ENCODE measurements around the gene NEGR1. TPM values are rescaled to one million over a fixed set of nuclear protein-coding genes. Genes with fewer than 3 reads are reported as not detected.

NEGR1 gene
- total and polyA plus RNA-seq, 4 donors: 0.86 to 7.3 (median 2.5) TPM

DNA sequence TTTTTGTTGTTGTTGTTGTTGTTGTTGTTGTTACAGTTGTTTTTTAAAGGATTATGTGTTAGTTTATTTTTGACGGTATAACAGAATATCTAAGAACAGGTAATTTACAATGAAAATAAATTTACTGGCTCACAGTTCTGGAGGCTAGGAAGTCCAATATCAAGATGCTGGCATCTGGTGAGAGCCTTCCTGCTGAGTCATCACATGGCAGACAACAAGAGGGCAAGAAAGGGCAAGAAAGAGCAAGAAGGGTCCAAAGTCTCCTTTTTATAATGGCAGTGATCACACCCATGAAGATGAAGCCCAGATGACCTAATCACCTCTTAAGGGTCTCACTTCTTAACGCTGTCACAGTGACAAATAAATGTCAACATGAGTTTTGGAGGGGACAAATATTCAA is 142.1 kb downstream of the NEGR1 start:
- DNase-seq: no peak
- no peak overlapping the region for H3K27ac ChIP-seq (ENCODE audit: low read depth in 1 of 2, low read length in 1 of 2)
- no peak for ATAC-seq (ENCODE audit: insufficient read depth, low FRiP score)
- no peaks in the 10 kb centered on the region for H3K4me1 ChIP-seq (ENCODE audit: control insufficient read depth in 5 of 5, insufficient read depth in 5 of 5, low read length in 5 of 5)
- H3K27me3 ChIP-seq (ENCODE audit: control insufficient read depth in 3 of 3, insufficient read depth in 3 of 3, low read length in 2 of 3): no peaks in the 10 kb centered on the region
- H3K4me3 ChIP-seq: no peak overlapping the region
- no peaks in the 10 kb centered on the region for H3K36me3 ChIP-seq (ENCODE audit: control insufficient read depth in 4 of 4, insufficient read depth in 4 of 4, low read length in 4 of 4)
- 71 to 72% methylated on average over 2 of the region's 2 CpGs for WGBS, 2 donors
- H3K9me3 ChIP-seq (ENCODE audit: control insufficient read depth in 4 of 4, insufficient read depth in 3 of 4, low read length in 3 of 4): no peaks in the 10 kb centered on the region
- H3K9ac ChIP-seq (ENCODE audit: insufficient read depth in 1 of 2, low read length in 2 of 2): no peak overlapping the region
- TF ChIP-seq, protein P1, sequence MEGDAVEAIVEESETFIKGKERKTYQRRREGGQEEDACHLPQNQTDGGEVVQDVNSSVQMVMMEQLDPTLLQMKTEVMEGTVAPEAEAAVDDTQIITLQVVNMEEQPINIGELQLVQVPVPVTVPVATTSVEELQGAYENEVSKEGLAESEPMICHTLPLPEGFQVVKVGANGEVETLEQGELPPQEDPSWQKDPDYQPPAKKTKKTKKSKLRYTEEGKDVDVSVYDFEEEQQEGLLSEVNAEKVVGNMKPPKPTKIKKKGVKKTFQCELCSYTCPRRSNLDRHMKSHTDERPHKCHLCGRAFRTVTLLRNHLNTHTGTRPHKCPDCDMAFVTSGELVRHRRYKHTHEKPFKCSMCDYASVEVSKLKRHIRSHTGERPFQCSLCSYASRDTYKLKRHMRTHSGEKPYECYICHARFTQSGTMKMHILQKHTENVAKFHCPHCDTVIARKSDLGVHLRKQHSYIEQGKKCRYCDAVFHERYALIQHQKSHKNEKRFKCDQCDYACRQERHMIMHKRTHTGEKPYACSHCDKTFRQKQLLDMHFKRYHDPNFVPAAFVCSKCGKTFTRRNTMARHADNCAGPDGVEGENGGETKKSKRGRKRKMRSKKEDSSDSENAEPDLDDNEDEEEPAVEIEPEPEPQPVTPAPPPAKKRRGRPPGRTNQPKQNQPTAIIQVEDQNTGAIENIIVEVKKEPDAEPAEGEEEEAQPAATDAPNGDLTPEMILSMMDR (IDR thresholded peaks at IDR 0.05; ENCODE audit: control extremely low read depth, extremely low read depth): no peak

DNA sequence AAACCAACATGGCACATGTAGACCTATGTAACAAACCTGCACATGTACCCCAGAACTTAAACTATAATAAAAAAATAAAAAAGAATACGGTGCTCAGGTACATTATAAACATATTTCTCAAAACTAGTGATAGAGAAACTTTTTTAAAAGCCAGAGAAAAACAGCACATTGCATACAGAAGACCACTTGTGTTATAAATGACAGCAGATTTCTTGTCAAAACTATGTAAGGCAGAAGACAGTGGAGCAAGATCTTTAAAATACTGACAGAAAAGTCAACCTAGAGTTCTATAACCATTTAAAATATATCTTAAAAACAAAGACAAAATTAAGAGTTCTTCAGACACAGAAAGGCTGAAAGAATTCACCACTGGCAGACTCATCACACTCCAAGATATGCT is 144.7 kb downstream of the NEGR1 start:
- no peak overlapping the region for H3K9ac ChIP-seq (ENCODE audit: insufficient read depth in 1 of 2, low read length in 2 of 2)
- H3K4me3 ChIP-seq: no peak overlapping the region
- ATAC-seq (ENCODE audit: insufficient read depth, low FRiP score) (no peak), DNase-seq (no peak)
- no peaks in the 10 kb centered on the region for H3K27me3 ChIP-seq (ENCODE audit: control insufficient read depth in 3 of 3, insufficient read depth in 3 of 3, low read length in 2 of 3)
- 82 to 91% methylated on average over 1 of the region's 1 CpG for WGBS, 2 donors
- H3K36me3 ChIP-seq (ENCODE audit: control insufficient read depth in 4 of 4, insufficient read depth in 4 of 4, low read length in 4 of 4): no peaks in the 10 kb centered on the region
- no peak overlapping the region for H3K27ac ChIP-seq (ENCODE audit: low read depth in 1 of 2, low read length in 1 of 2)
- no peaks in the 10 kb centered on the region for H3K4me1 ChIP-seq (ENCODE audit: control insufficient read depth in 5 of 5, insufficient read depth in 5 of 5, low read length in 5 of 5)
- TF ChIP-seq, protein P1 (IDR thresholded peaks at IDR 0.05; ENCODE audit: control extremely low read depth, extremely low read depth): no peak
- no peaks in the 10 kb centered on the region for H3K9me3 ChIP-seq (ENCODE audit: control insufficient read depth in 4 of 4, insufficient read depth in 3 of 4, low read length in 3 of 4)

DNA sequence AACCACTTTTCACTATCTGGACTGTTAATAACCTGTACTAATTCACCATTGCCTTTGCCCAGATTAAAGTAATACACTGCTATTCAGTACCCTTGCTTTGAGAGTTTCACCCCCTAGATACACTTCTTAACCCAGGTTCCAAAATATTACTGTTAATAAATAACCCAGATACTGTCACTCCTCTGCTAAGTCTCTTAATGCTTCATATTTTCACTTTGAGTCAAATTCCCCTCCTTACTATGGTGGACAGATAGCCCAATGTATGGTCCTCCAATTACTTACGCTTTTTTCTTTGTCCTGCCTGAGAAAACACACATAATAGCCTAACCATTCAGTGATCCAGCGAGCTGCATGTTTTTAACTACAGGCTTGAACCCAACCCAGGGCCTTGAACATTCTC is 152.5 kb downstream of the NEGR1 start:
- ATAC-seq (ENCODE audit: insufficient read depth, low FRiP score): no peak
- no peaks in the 10 kb centered on the region for H3K4me1 ChIP-seq (ENCODE audit: control insufficient read depth in 5 of 5, insufficient read depth in 5 of 5, low read length in 5 of 5)
- TF ChIP-seq, protein P1 (IDR thresholded peaks at IDR 0.05; ENCODE audit: control extremely low read depth, extremely low read depth): no peak
- H3K36me3 ChIP-seq (ENCODE audit: control insufficient read depth in 4 of 4, insufficient read depth in 4 of 4, low read length in 4 of 4): no peaks in the 10 kb centered on the region
- H3K27ac ChIP-seq (ENCODE audit: low read depth in 1 of 2, low read length in 1 of 2): no peak overlapping the region
- no peak for DNase-seq
- WGBS, 2 donors: 84 to 90% methylated on average over 2 of the region's 2 CpGs
- no peak overlapping the region for H3K4me3 ChIP-seq
- no peak overlapping the region for H3K9ac ChIP-seq (ENCODE audit: insufficient read depth in 1 of 2, low read length in 2 of 2)
- no peaks in the 10 kb centered on the region for H3K27me3 ChIP-seq (ENCODE audit: control insufficient read depth in 3 of 3, insufficient read depth in 3 of 3, low read length in 2 of 3)
- H3K9me3 ChIP-seq (ENCODE audit: control insufficient read depth in 4 of 4, insufficient read depth in 3 of 4, low read length in 3 of 4): no peaks in the 10 kb centered on the region

All from lung (tissue), 12 donors.